PFSK-1 (cell line): ENCODE measurements around the gene SEC16B.

Source experiments
- POLR2AphosphoS5 ChIP-seq: IDR thresholded peaks from 2 replicates; pipeline ENCODE4 v1.6.1; 2012; ENCODE audit warnings: low read depth, mild to moderate bottlenecking, control low read depth, low read length, moderate library complexity
- TAF1 ChIP-seq: IDR thresholded peaks from 2 replicates; pipeline ENCODE4 v1.6.1; 2012; ENCODE audit warnings: low read length, control low read depth, borderline replicate concordance; ENCODE audit not compliant: insufficient read depth

GRCh38 chr1:177983482-177984135 lies 13.8 kb upstream of the SEC16B start:
- TF ChIP-seq TAF1 (no peak), POLR2AphosphoS5 (no peak)
